NCI-H2196 treated with DMSO at 0.1 percent for 48 hours (cell line): ENCODE measurements around the gene CPNE4.

Source experiments
- DNase-seq: peaks from one replicate; lab custom pipeline; 2025; ENCODE audit not compliant: unreplicated experiment; lab: John Stamatoyannopoulos, UW

CPNE4 gene

DNA sequence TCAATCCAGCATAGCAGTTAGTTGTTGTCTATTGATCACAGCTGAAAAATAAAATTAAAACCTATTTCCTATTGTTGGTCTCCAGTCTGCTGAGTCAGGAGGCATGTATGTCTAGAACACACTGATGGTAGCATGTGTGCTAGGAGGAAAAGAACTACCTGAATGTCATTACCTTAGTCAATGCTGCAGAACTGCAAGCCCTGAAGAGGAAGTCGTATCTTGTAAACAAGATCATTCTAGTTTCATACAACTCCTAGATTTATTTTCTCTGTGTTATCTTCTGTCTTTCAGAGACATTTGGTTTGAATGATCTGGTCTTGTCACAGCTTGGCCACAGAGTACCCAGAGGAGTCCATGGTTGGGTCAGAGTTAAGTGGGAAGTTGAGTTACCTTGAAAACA lies 422.1 kb downstream of the CPNE4 start:
- no peak for DNase-seq

DNA sequence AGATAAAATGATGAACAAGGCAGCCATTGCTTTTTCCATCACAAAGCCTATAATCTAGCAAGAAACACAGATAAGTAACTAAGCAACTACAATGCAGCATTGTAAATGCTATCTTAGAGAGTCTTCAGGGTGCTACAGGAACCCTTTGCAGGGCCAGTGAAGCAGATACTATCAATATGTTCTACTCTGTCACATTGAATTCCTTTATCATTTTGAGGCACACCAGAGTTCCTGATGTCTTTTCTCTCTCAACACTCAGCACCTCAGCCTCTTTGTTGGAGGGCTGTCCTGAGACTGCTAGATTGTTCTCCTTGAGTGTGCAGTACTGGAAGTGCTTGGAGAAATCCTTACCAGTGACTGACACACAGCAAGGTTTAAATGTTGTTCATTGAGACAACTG lies 424.6 kb downstream of the CPNE4 start:
- no peak for DNase-seq

DNA sequence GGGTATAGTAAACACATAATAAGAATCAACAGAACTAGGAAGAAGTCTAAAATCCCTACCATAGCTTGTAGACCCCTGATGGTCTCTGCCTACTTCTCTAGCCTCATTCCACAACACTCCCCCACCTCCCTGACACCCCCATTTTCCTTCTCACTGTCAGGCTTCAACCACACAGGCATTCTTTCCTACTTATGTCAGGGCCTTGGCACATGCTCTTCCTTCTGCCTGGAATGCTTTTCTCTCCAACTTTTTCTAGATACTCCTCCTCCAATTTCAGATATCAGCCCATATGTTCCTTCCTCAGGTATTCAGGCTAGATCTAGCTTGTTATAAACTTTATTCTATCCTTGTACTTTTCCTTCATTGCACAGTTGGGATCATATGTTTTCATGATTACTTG lies 426.1 kb downstream of the CPNE4 start:
- no peak for DNase-seq

DNA sequence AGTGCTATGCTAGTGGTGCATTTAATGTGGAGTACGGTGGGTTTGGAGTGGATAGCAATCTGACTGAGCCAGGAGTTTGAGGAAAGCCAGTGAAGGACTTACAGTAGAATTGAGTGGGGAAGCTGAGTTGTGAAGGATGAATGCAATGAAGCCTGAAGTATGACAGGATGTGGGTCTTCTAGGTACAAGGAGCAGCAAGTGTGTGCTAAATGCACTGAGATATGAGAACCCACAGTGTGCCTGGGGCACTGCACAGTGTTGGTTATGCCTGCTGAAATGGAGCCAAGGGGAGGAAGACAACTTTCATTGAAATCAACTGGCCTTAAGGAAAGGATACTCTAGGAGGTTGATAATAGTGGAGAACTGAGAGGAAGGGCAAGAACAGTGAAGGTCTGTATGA lies 426.5 kb downstream of the CPNE4 start:
- DNase-seq, result no peak

DNA sequence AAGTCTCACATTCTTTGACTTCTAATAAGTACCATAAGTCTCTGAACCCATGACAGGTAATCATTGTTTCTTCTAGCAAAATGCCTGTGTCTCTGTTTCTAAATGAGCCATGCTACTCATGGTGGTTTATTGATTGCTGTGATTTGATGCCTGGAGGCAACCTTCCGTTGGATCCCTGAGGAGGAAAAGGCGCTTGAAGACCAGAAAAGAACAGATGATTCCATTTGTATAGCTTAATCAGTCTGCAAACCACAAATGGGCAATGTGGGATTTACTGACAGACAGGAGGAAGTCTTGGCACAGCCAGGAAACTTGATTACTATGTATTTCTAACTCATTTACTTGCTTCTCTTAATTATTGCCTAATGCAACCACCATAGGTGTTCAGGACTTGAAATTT lies 428.9 kb downstream of the CPNE4 start:
- no peak for DNase-seq

DNA sequence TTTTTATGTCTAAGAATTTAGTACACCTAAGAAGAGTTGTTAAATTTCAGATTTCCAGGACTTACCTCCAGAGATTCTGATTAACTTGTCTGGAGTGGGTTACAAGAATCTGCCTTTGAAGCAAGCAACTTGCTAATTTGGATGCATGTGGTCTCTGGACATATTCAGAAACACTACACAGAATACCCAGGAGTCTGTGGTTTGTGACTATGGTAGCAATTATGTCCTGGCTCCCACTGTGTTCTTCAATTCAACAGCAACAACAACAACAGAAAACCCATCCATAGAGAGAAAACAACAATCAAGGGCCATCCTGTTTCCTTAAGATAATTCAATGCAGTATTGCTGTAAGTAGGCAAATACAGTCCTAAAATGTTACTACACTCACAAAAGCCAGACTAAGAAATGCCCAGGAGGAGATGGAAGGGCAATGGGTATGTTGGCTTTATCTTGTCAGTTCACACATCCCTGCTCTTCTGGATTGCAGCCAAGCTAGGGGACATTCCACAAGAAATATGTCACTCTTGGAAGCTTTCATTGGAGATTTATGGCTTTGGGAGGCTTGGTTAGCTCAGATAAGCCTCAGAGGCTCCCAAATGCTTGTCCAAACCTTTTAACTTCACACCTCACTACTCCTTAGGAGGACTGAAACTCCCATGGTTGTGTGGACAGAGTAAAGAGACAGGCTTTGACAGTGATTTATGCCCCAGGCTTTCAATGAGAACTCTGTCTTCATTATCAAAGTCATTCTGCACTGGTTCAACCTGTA lies 432.6 kb downstream of the CPNE4 start:
- no peak for DNase-seq

DNA sequence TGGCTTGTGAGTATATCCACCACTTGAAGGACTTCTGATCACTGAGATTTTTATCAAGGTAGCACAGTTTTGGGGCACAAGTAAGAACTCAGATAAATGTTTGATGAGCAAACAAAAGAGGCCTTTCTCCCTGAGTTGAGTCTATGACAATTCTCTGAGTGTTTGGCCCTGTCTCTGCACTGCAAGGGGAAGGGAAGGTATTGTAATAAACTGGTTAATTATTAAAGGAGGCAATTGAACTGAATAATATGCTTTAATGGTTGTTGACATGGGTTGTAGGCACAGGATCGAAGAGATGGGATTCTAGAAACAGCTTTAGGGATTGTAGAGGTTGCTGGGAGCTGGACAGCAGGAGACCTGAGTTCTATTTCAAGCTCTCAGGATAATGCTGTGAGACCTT lies 437.0 kb downstream of the CPNE4 start:
- no peak for DNase-seq

DNA sequence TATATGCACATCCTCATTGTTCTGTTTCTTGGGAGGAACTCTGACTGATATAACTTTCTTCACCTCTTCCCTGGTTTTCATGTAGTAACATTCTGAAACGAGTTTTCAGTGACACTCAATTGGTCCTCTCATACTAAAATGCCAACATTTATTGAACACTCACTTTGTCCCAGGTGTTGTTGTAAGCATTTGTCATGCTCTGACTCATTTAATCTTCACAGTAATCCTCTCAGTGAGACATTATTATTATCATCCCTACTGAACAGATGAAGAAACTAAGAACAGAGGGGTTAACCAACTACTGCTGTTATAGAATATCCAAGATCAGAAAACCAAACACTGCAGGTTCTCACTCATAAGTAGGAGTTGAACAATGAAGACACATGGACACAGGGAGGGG lies 437.9 kb downstream of the CPNE4 start:
- no peak for DNase-seq

DNA sequence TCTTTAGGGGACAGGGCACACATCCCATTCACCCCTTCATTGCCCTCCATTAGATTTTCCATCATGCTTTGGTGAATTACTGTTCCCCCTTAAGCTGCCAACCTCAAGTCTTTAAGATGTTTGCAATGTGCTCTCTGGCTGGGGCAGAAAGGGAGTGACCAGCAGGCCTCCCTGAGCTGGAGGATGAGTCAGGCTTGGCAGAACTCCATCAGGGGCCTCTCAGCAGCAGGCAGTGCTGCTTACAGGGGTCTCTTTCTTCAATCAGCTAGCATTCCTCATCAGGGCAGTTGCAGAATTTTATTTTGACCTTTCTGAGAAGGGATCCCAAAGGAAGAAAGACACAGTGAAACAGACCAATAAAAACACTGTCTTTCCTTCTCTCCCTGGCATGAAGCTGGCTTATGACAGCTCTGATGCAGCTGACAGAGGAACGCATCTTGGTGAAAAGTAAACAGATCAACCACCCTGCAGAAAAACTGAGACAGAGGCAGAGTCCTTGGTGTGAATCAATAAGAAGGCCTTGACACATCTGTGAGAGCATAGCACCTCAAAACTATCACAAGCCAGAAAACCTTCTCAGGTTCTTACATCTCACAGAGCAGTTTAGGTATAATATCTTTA lies 443.3 kb downstream of the CPNE4 start:
- DNase-seq, result no peak

DNA sequence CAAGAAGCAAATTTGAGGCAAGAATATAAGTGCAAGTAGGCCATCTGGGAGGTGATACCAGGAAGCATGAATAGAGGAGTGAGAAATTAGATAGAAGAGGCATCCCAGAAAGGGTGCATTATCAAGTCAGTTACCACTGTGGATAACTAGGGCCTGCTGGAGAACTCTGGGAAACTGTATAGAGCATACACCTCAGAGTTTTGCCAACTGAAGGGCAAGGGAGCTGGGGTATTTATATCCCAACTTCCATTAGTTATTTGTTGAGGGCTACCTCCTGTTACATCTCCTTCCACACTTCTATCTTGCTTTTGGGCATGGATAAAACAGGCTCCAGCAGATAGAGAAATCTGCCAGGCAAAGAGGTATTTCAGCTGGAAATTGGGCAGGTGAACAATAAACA lies 448.5 kb downstream of the CPNE4 start:
- no peak for DNase-seq

DNA sequence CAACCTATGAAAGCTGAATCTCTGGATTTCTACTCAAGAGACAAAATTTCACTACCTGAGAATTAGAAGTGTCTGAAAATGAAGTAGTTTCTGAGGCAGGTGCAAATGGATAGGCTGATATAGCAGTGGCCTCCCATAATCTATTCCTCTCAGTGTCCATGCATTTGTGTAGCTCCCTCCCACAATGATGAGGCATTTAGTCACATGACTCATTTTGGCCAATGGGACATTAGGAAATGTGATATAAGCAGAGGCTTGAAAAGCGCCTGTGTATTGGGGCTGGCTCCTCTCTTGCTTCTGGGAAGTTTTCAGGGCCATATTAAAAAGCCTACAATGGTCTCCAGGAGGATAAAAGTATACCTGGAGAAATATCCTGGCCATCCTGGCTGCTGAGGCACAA lies 452.4 kb downstream of the CPNE4 start:
- DNase-seq, result no peak

DNA sequence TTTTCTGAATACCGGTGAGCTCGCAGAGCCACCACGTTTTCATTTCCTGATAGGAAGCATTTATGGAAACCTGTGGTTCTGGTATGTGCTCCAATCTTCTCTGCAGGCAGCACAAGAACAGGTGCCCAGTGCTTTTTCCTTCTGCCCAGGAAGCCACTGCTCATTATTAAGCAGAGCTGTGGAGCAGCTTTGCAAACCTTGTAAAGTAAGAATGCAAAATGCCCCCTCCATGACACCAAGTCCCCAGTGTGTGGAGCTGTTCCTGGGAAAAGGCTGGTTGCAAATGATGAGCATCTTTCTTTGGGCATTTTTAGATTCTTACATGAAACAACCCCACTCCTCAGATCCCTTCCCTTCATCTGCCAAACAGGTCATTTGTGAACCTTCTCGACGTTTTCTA lies 466.4 kb downstream of the CPNE4 start:
- no peak for DNase-seq

DNA sequence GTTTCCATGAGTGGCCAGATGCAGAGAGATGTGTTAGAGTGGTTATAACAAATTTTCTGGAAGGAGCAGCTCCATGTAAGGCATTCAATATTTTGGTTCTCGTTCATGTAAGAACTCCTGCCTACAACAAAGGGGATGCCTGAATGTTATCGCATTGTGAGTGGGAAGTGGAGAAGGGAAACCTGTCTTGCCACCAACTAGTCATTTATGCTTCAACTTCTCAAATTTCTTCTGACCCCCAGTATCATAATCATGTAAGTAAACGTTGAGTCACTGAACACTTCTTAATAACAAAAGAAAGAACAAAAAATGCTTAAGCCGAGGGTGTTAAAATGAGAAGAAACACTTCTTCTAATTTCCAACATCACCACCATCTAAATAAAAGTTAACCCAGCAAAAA lies 470.0 kb downstream of the CPNE4 start:
- DNase-seq, result no peak

DNA sequence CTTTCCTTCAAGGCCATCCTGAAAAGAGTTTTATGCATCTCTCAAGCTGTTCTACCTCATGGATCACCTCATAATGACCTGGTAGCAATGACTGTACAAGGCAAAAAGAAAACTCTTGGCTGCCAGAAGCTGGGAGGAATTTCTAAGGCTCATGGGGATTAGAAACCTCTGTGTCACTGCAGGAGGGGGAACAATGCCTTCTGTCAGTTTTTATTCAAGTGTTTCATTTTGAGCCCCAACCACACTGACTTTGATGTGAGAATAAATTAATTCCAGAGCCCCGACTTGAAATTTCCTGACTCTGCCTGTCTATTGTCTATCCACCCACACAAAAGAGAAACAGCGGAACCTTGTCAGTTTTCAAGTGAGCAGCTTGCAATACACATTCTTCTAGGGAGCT lies 473.3 kb downstream of the CPNE4 start:
- DNase-seq, result no peak

DNA sequence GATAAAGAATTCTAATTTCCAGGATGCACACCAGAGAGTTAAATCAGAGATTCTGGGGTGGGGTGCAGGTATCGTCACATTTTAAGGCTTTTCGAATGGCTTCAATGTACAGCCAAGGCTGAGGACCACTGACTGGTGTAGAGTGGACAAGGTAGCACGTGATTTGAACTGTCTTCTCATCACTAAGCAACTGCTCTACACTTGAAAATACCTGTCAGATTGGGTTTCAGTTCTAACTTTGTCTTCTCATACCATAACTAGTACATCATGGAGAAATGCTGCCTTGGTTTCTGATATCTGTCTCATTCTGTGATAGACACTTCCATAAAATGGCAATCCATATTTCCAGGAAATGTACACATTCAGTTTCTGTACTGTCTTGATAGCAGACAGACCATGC lies 474.0 kb downstream of the CPNE4 start:
- DNase-seq, result no peak

DNA sequence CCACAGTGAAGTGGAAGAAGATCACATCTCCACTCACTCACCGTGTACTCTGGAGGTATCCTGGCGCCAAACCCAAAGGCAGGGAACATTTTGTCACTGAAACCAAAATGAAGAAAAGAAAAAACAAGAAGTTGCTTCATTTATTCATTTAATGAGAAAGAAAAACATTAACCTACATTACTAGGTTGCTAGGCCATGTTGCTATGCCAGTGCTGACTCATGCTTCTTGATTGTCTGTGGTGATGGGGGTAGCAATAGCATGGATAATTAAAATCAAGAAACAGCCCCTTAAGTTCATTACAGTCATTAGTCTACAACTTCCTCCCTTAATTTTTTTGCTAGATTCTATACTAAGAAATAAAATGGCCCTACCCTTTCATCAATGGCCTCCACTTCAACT lies 479.4 kb downstream of the CPNE4 start:
- no peak for DNase-seq

DNA sequence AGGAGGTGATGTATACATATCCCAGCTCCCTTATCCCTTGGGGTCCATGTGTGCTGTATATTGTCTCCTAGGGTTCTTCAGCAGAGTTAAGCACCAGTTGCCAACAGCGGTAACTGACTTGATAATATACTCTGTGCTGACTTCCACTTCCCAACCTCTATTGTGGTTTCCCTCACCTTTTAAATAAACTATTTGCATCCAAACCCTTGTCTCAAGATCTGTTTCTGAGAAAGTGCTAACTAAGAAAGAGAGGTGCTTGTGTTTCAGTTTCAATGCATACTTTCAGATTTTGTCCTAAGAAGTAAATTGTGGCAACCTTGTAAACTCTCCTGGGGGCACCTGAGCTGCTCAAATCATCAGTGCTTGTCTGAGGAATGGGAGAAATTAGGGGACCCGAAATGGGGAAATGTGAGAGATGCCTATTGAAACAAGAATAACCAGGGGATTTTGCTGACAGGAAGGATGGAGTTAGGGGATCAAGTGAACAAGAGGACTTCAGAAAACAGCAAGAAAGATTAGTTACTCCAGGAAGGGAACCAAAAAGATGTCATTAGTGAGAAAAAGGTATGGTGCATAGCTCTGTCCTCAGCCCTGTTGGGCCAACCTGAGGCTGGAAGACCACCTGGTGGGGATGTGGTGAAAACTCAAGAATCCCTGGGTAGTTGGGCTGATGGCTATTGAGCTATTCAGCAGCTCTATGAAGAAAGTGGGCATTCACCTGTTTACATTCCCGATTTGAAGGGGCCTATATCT lies 481.1 kb downstream of the CPNE4 start:
- DNase-seq, result no peak

DNA sequence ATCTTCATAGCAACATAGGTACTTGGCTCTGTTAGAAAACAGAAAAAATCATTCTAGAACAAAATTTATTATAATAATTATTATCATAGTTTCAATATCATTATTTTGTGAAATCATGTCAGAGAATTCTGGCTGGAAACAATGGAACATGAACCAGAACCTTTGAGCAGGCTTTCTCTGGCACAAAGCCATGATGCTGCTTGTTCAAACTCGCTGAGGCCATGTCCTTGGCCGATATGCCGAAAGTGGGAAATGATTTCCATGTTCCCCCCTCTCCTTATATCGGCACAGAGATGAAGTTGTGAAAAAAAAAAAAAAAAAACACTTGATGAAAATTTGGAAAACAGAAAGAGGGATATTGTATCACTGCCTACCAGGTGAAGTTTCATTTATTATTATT lies 483.1 kb downstream of the CPNE4 start:
- DNase-seq, result no peak

DNA sequence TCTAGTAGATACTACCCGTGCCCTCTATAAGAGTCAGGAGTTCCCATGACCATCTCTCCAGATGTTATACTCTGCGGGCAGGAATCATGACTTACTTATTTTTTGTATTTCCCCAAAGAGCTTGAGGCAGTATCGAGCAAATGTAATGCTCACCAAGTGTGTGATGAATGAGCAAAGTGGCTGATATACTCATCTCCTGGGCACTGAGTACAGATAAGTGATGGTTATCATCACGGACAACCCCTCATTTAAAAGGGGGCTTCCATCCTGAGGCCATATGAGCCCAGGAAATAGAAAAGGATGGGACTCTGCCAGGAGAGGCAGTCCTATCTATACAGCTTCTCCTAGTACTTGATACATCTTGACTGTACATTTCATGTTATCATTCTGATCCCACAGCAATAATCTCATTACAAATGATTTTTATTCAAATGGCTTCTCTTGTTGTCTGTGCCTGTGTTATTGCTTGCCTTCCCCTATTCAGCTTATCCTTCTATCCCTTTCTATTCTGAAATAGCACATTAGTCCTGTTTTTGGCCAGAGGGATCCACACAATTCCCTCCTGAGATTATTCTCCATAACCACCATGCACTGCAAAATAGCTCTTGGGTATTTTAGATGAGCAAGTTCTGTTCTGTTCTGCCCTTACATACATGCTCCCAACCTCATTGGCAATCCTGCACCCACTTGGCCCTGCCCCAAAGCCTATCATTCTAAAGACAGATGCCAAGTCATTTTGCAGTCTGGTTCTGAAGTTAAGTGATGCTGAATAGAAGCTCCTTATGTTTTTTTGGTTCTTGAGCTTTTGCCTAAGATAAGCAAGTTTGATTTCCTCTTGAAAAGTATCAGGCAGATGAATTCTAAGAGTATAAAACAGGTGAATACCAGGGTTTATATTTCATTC lies 484.0 kb downstream of the CPNE4 start:
- no peak for DNase-seq

DNA sequence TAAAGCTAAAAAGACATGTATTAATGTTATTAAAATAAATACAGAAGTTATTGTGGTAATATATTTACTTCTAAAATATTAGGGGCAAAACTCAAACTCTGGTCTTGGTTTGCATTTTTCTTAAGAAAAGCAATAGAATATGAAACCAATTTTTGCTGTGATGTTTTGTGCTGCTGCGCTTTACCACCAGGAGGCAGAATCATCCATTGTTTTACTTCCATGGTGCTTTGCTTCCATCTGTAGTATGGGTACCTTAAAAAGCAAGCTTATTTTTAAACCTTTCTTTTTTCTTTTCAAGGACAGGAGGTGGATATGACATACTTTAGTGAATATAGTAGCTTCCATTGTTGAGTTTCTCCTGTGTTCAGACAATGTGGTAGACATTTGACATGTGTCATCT lies 485.5 kb downstream of the CPNE4 start:
- DNase-seq, result no peak

DNA sequence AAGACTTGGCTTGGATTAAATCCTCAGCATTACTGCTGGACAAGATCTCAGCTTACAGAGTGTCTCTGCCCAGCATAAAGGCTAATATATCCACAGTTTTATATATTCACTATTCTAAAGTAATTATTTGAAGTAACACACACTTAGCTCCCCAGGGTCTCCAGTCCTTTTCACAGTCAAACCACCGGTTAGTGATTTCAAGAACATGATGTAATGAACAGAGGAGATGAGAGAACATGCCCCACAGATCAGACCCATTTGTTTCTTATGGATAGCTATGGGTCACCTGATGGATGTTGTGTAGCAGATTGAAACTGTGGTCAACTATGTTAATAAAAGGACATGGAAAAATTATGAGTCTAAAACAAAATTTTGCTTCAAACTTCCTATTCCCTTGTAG lies 487.2 kb downstream of the CPNE4 start:
- no peak for DNase-seq
